Nephron (organoid): ENCODE measurements around the gene PPBP.
"Not testable (repeated sequence)": the region's sequence is repeated elsewhere in the genome, so short reads cannot be mapped to it uniquely, and the experiment has no call there.

Source experiments
- H3K27ac Mint-ChIP-seq, 3 experiments: 2 replicates each; pipeline ENCODE4 v1.8.0; 2020; ENCODE audit warnings: mixed read lengths in 3 of 3, mild to moderate bottlenecking in 2 of 3, moderate library complexity in 1 of 3
- H3K27me3 Mint-ChIP-seq: 2 replicates; pipeline ENCODE4 v1.8.0; 2021; ENCODE audit warnings: low read depth, mild to moderate bottlenecking, moderate library complexity, mixed read lengths
- H3K36me3 Mint-ChIP-seq: 2 replicates; pipeline ENCODE4 v1.8.0; 2020; ENCODE audit warnings: low read depth, mixed read lengths
- H3K4me1 Mint-ChIP-seq: 2 replicates; pipeline ENCODE4 v1.8.0; 2020; ENCODE audit warnings: mixed read lengths
- H3K4me3 Mint-ChIP-seq, 3 experiments: 2 replicates each; pipeline ENCODE4 v1.8.0; 2020; ENCODE audit warnings: mild to moderate bottlenecking in 3 of 3, mixed read lengths in 3 of 3, moderate library complexity in 2 of 3
- H3K9me3 Mint-ChIP-seq: 2 replicates; pipeline ENCODE4 v1.8.0; 2020; ENCODE audit warnings: mixed read lengths
- CTCF ChIP-seq, 3 experiments: fragments of 200-600 bp; sonication (generic); IDR thresholded peaks; one replicate each; pipeline ENCODE4 v1.5.0; 2021; ENCODE audit warnings: antibody characterized with exemption in 3 of 3; ENCODE audit not compliant: unreplicated experiment in 3 of 3

PPBP gene

GRCh38 chr4:73952352-73952751 is 35.6 kb downstream of the PPBP start:
- H3K4me1 Mint-ChIP-seq = no peaks in the 10 kb centered on the region
- H3K27ac Mint-ChIP-seq = no peak overlapping the region
- peaks cover 4% of the 10 kb centered on the region for H3K27me3 Mint-ChIP-seq
- no peaks in the 10 kb centered on the region for H3K36me3 Mint-ChIP-seq
- peaks cover 17% of the 10 kb centered on the region for H3K9me3 Mint-ChIP-seq
- no peak for TF ChIP-seq CTCF (IDR thresholded peaks at IDR 0.05; ENCODE audit: unreplicated experiment in 3 of 3)
- H3K4me3 Mint-ChIP-seq = no peak overlapping the region

DNA sequence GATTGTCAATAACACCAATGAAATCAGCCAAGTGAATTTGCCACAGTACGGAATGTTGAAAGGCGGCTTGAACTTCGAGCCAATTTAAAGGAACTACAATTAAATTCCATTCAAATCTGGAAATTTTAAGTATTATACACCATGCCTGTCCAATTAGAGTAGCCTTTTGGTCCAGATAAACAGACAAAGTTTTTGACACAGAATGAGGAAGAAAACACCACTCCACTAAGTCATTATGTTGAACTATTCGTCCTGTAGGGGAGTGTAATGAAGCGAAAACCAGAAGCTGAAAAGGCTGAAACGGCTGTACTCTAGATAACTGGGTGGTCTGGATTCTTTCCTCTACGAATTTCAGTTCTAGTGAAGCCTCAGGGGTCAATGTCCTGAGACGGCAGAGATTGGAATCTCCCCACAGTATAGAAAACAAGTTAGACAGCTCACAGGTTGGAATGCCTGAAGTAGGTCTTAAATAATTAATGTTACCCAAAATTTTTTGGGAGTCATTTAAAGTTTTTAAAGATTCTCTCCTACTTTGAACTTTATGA is 37.5 kb downstream of the PPBP start:
- not testable (repeated sequence) for H3K36me3 Mint-ChIP-seq, H3K9me3 Mint-ChIP-seq, H3K27ac Mint-ChIP-seq, H3K4me3 Mint-ChIP-seq, H3K4me1 Mint-ChIP-seq
- H3K27me3 Mint-ChIP-seq = peaks cover 22% of the 10 kb centered on the region

DNA sequence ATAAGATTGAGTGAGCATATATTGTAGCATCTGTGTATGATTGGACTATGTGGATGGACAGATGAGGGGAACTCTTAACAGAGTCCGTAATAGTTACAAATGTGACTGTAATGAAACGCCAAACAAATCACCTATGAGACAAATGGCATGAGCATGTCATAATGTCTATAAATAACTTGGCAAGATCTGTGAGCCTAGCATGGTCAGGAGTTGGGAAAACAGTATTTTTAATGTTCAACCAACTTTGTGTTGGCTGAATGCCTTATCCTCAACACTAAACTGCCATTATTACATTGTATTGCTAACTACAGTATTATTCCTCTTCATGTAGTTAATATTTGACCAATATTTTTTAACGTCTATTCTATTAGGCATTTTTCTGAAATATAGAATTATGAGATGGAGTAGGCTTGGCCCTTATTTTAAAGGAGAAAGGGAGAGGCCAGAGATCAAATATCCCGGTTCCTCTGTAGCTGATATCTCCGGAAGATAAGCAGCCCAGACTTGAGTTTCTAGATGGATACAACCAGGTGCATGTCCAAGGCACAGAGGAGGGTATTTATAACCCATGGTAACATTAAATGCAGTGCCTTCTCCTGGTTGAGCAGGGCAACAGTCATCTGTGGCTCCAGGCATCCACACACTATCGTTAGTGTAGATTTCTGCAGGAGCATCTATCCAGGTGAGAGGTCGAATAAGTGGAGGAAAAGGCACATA is 38.8 kb downstream of the PPBP start:
- Mint-ChIP-seq H3K27ac (no peak overlapping the region), H3K4me1 (peaks cover 9% of the 10 kb centered on the region), H3K4me3 (no peak overlapping the region), H3K9me3 (peaks cover 1% of the 10 kb centered on the region), H3K36me3 (no peaks in the 10 kb centered on the region), H3K27me3 (peaks cover 34% of the 10 kb centered on the region)
- TF ChIP-seq CTCF (IDR thresholded peaks at IDR 0.05; ENCODE audit: unreplicated experiment in 3 of 3) = no peak

DNA sequence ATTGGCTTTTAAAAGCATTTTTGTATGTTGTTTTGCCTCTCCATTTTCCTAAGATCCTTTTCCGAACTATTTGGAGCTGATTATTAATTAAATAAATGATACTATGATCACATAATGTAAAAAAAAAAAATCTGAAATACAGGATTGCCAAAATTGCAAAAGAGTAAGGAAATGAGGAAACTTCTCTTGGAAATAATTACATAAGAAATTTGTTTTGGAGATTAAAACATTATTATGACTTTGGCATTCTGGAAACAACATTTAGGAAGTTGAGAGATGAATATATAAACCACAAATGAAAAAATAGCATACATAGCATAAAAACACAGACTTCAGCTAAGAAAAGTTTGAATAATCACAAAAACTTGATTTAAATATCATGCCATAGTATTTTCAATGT is 39.7 kb downstream of the PPBP start:
- Mint-ChIP-seq H3K9me3 (no peaks in the 10 kb centered on the region), H3K4me3 (no peak overlapping the region)

GRCh38 chr4:73947239-73947985 is 40.6 kb downstream of the PPBP start:
- H3K27me3 Mint-ChIP-seq = peaks cover 51% of the 10 kb centered on the region
- no peak overlapping the region for H3K27ac Mint-ChIP-seq
- TF ChIP-seq CTCF (IDR thresholded peaks at IDR 0.05; ENCODE audit: unreplicated experiment in 3 of 3) = no peak
- H3K4me3 Mint-ChIP-seq = no peak overlapping the region
- no peaks in the 10 kb centered on the region for H3K36me3 Mint-ChIP-seq
- H3K9me3 Mint-ChIP-seq = no peaks in the 10 kb centered on the region
- peaks cover 9% of the 10 kb centered on the region for H3K4me1 Mint-ChIP-seq

More for the DNA sequence above, 39.7 kb downstream of the PPBP start:
- Mint-ChIP-seq H3K27me3 (peaks cover 42% of the 10 kb centered on the region), H3K4me1 (peaks cover 9% of the 10 kb centered on the region), H3K36me3 (no peaks in the 10 kb centered on the region), H3K27ac (no peak overlapping the region)
- no peak for TF ChIP-seq CTCF (IDR thresholded peaks at IDR 0.05; ENCODE audit: unreplicated experiment in 3 of 3)

- Mint-ChIP-seq H3K4me1 (peaks cover 9% of the 10 kb centered on the region), H3K9me3 (no peaks in the 10 kb centered on the region), H3K27ac (no peak overlapping the region), H3K36me3 (no peaks in the 10 kb centered on the region), H3K4me3 (no peak overlapping the region), H3K27me3 (peaks cover 64% of the 10 kb centered on the region)
- TF ChIP-seq CTCF (IDR thresholded peaks at IDR 0.05; ENCODE audit: unreplicated experiment in 3 of 3) = no peak
Measured at GRCh38 chr4:73945674-73946449, 42.1 kb downstream of the PPBP start.
